HepG2 (cell line): Measurements from ENCODE around the gene SPCS2. TPM values are rescaled to one million over a fixed set of nuclear protein-coding genes. Genes with fewer than 3 reads are reported as not detected.

ENCODE experiments used
- polyA plus RNA-seq, 8 experiments: library from polyadenylated mRNA; depleted of rRNA in 3 of 8; stranded (reverse) in 7 of 8; unstranded in 1 of 8; fragments of >200 nt; fragmentation: Illumina TruSeq in 4 of 8; extraction: Trizol in 4 of 8; gene quantifications; 2 replicates each; pipeline versions ENCODE4 v1.2.1 to v1.2.3, GENCODE V29; 2011 to 2016; ENCODE audit warnings: low read depth in 4 of 8, missing spikeins in 1 of 8, mixed read lengths in 1 of 8; ENCODE audit not compliant: insufficient read depth in 1 of 8
- small RNA-seq, 3 experiments: library from RNA; depleted of rRNA; stranded (forward); fragments of <200 nt; gene quantifications; one replicate each; pipeline ENCODE3, GENCODE V24; 2012; ENCODE audit warnings: low read depth in 2 of 3, low replicate concordance in 1 of 3; ENCODE audit not compliant: insufficient read length in 3 of 3, insufficient read depth in 2 of 3
- total RNA-seq, 5 experiments: library from RNA; depleted of rRNA; stranded (reverse); fragments of >200 nt; fragmentation: Illumina TruSeq; extraction: Trizol; gene quantifications; 2 replicates each; pipeline ENCODE4 v1.2.3, GENCODE V29; 2016; ENCODE audit warnings: low read depth in 1 of 5

Gene SPCS2
- total and polyA plus RNA-seq, 2 of the 13 experiments (the other 11 are each of a cell fraction or from before 2014, with no cell fraction given): 87.3 to 142 TPM

Small RNA genes lying within 50 kb of the gene (small RNA-seq; reads per million reads assigned to genes)
- 0 reads per million in 3 experiments for gene RNU6-216P

Other genes with a start within 250 kb of the SPCS2 start
- gene CHRDL2, start 217.8 kb upstream of the SPCS2 start, total RNA-seq (2016; rRNA removed; fragmentation: Illumina TruSeq; extraction: Trizol): not detected in 2 replicates
- gene CHRDL2, start 217.8 kb upstream of the SPCS2 start, polyA plus RNA-seq (2011; rRNA removed): 0.04 TPM in 1 of 2 replicates, not detected in the other
- 14.2 and 17.0 TPM in 2 replicates for gene RNF169, start 200.4 kb upstream of the SPCS2 start, total RNA-seq (2016; rRNA removed; fragmentation: Illumina TruSeq; extraction: Trizol)
- gene RNF169, start 200.4 kb upstream of the SPCS2 start, polyA plus RNA-seq (2011; rRNA removed): 4.8 and 5.3 TPM in 2 replicates
- 9.9 and 10.5 TPM in 2 replicates for gene XRRA1, start 175 bp upstream of the SPCS2 start, total RNA-seq (2016; rRNA removed; fragmentation: Illumina TruSeq; extraction: Trizol)
- gene XRRA1, start 175 bp upstream of the SPCS2 start, polyA plus RNA-seq (2011; rRNA removed): 7.6 and 8.4 TPM in 2 replicates
- 14.5 and 15.3 TPM in 2 replicates for gene NEU3, start 39.7 kb downstream of the SPCS2 start, total RNA-seq (2016; rRNA removed; fragmentation: Illumina TruSeq; extraction: Trizol)
- 6.3 and 8.4 TPM in 2 replicates for gene NEU3, start 39.7 kb downstream of the SPCS2 start, polyA plus RNA-seq (2011; rRNA removed)
- gene OR2AT4, start 147.6 kb downstream of the SPCS2 start, total RNA-seq (2016; rRNA removed; fragmentation: Illumina TruSeq; extraction: Trizol): not detected in 2 replicates
- not detected in 2 replicates for gene OR2AT4, start 147.6 kb downstream of the SPCS2 start, polyA plus RNA-seq (2011; rRNA removed)
- gene SLCO2B1, start 201.8 kb downstream of the SPCS2 start, total RNA-seq (2016; rRNA removed; fragmentation: Illumina TruSeq; extraction: Trizol): 7.6 and 15.3 TPM in 2 replicates
- 19.8 and 29.6 TPM in 2 replicates for gene SLCO2B1, start 201.8 kb downstream of the SPCS2 start, polyA plus RNA-seq (2011; rRNA removed)